OCI-LY3 (cell line): ENCODE data around the gene DCP2.

Source experiments
- CTCF ChIP-seq: fragments of 200-600, 300-600 bp; sonication (generic); IDR thresholded peaks from 2 replicates; pipeline ENCODE4 v1.5.1; 2014; ENCODE audit warnings: antibody characterized with exemption, low read length, low read depth
- EZH2phosphoT487 ChIP-seq: fragments of 200-600 bp; shearing (Covaris generic); IDR thresholded peaks from 2 replicates; pipeline ENCODE4 v1.6.1; 2018; ENCODE audit warnings: antibody characterized with exemption, mixed run types, low read depth

- TF ChIP-seq CTCF (no peak), EZH2phosphoT487 (no peak)
Measured at GRCh38 chr5:112971276-112971675, 5.3 kb upstream of the DCP2 start.
